ENCODE data around the gene ANKS1A.
"Not testable (repeated sequence)": the region's sequence is repeated elsewhere in the genome, so short reads cannot be mapped to it uniquely, and the experiment has no call there.

ANKS1A gene

GRCh38 chr6:35001349-35001748 is 112.3 kb downstream of the ANKS1A start:
- DNase-seq = not testable (repeated sequence)

GRCh38 chr6:35003886-35004530 is 115.0 kb downstream of the ANKS1A start:
- not testable (repeated sequence) for DNase-seq

- DNase-seq = no peak
Measured at GRCh38 chr6:35007016-35007415, 118.0 kb downstream of the ANKS1A start.

GRCh38 chr6:35008858-35009257 is 119.8 kb downstream of the ANKS1A start:
- DNase-seq = no peak

- peak in 1 of 2 donors; percentile 12 for DNase-seq
Measured at GRCh38 chr6:35011096-35012041, 122.3 kb downstream of the ANKS1A start.

- DNase-seq = no peak
Measured at GRCh38 chr6:35013701-35014100, 124.6 kb downstream of the ANKS1A start.

- no peak for DNase-seq
Measured at GRCh38 chr6:35014341-35014740, 125.3 kb downstream of the ANKS1A start.

GRCh38 chr6:35014786-35015185 is 125.7 kb downstream of the ANKS1A start:
- no peak for DNase-seq

GRCh38 chr6:35015476-35015875 is 126.4 kb downstream of the ANKS1A start:
- DNase-seq = no peak

GRCh38 chr6:35015996-35016395 is 126.9 kb downstream of the ANKS1A start:
- no peak for DNase-seq

- no peak for DNase-seq
Measured at GRCh38 chr6:35016502-35017321, 127.7 kb downstream of the ANKS1A start.

- DNase-seq = no peak
Measured at GRCh38 chr6:35017411-35018181, 128.5 kb downstream of the ANKS1A start.

GRCh38 chr6:35018182-35018519 is 129.1 kb downstream of the ANKS1A start:
- no peak for DNase-seq

GRCh38 chr6:35018746-35019145 is 129.7 kb downstream of the ANKS1A start:
- no peak for DNase-seq

- no peak for DNase-seq
Measured at GRCh38 chr6:35019171-35019570, 130.1 kb downstream of the ANKS1A start.

GRCh38 chr6:35019831-35020230 is 130.8 kb downstream of the ANKS1A start:
- no peak for DNase-seq

GRCh38 chr6:35021004-35021403 is 131.9 kb downstream of the ANKS1A start:
- no peak for DNase-seq

GRCh38 chr6:35023091-35024000 is 134.3 kb downstream of the ANKS1A start:
- DNase-seq = no peak

GRCh38 chr6:35024551-35025054 is 135.5 kb downstream of the ANKS1A start:
- DNase-seq = peak; percentile 68 to 69

- no peak for DNase-seq
Measured at GRCh38 chr6:35025232-35026188, 136.5 kb downstream of the ANKS1A start.
